Fibroblast of lung (primary cell): ENCODE measurements around the gene SYNE1. TPM values are rescaled to one million over a fixed set of nuclear protein-coding genes. Genes with fewer than 3 reads are reported as not detected.

Source experiments
- DNase-seq, 2 donors: peaks; one replicate each; pipeline versions ENCODE4 v3.0.0 to v3.0.0-alpha.2; 2010; ENCODE audit warnings: low read depth in 2 of 2
- H2AFZ ChIP-seq: 2 replicates; pipeline ENCODE4 v1.5.1; 2012; ENCODE audit warnings: low read length, control low read depth, inconsistent platforms
- H3K27ac ChIP-seq: 2 replicates; pipeline ENCODE4 v1.5.1; 2011; ENCODE audit warnings: low read length, control low read depth; ENCODE audit not compliant: insufficient read depth
- H3K27me3 ChIP-seq: 2 replicates; pipeline ENCODE4 v1.5.1; 2011; ENCODE audit warnings: mild to moderate bottlenecking, low read length; ENCODE audit not compliant: control insufficient read depth, insufficient read depth
- H3K36me3 ChIP-seq: 2 replicates; pipeline ENCODE4 v1.5.1; 2011; ENCODE audit warnings: low read length; ENCODE audit not compliant: control insufficient read depth, insufficient read depth
- H3K4me1 ChIP-seq: 2 replicates; pipeline ENCODE4 v1.5.1; 2011; ENCODE audit warnings: low read length; ENCODE audit not compliant: control insufficient read depth, insufficient read depth; ENCODE audit errors: extremely low read depth
- H3K4me2 ChIP-seq: 2 replicates; pipeline ENCODE4 v1.5.1; 2011; ENCODE audit warnings: low read length, control low read depth; ENCODE audit not compliant: insufficient read depth; ENCODE audit errors: extremely low read depth
- H3K4me3 ChIP-seq, 4 experiments: fragments of 200-600 bp in 1 of 4; sonication (generic) in 1 of 4; replicated peaks in 1 of 4; 2 replicates each; pipeline ENCODE4 v1.5.1; 2011 to 2016; ENCODE audit warnings: low read length in 4 of 4, low read depth in 3 of 4, mild to moderate bottlenecking in 3 of 4, control low read depth in 2 of 4, inconsistent platforms in 1 of 4, mixed read lengths in 1 of 4; ENCODE audit not compliant: insufficient read depth in 1 of 4; ENCODE audit errors: control extremely low read depth in 1 of 4
- H3K79me2 ChIP-seq: 2 replicates; pipeline ENCODE4 v1.5.1; 2012; ENCODE audit warnings: mild to moderate bottlenecking, low read length, inconsistent platforms; ENCODE audit not compliant: control insufficient read depth, insufficient read depth
- H3K9ac ChIP-seq: 2 replicates; pipeline ENCODE4 v1.5.1; 2011; ENCODE audit warnings: mild to moderate bottlenecking, low read length, control low read depth; ENCODE audit not compliant: insufficient read depth
- H3K9me3 ChIP-seq: 2 replicates; pipeline ENCODE4 v1.5.1; 2012; ENCODE audit warnings: low read depth, low read length; ENCODE audit not compliant: control insufficient read depth, insufficient read depth
- H4K20me1 ChIP-seq: 2 replicates; pipeline ENCODE4 v1.5.1; 2011; ENCODE audit warnings: low read length; ENCODE audit not compliant: control insufficient read depth, insufficient read depth; ENCODE audit errors: extremely low read depth
- CTCF ChIP-seq, 2 donors: IDR thresholded peaks in 1 of 2; conservative IDR thresholded peaks in 1 of 2; 1 replicate in 1 of 2; 2 replicates in 1 of 2; pipeline ENCODE4 v1.5.1; 2011 to 2012; ENCODE audit warnings: low read length in 2 of 2, control low read depth in 1 of 2, inconsistent platforms in 1 of 2, low read depth in 1 of 2, mild to moderate bottlenecking in 1 of 2
- EZH2 ChIP-seq: IDR thresholded peaks from 2 replicates; pipeline ENCODE4 v1.5.1; 2012; ENCODE audit warnings: low read length, control low read depth, mild to moderate bottlenecking; ENCODE audit errors: missing control alignments
- polyA plus RNA-seq, 2 donors: library from polyadenylated mRNA; depleted of rRNA in 1 of 2; stranded (reverse) in 1 of 2; unstranded in 1 of 2; fragments of >200 nt; gene quantifications; 2 replicates each; pipeline ENCODE4 v1.2.1, GENCODE V29; 2011 to 2012; ENCODE audit warnings: missing spikeins in 1 of 2
- total RNA-seq: library from RNA; depleted of rRNA; stranded (reverse); fragments of >200 nt; gene quantifications from 2 replicates; pipeline ENCODE4 v1.2.1, GENCODE V29; 2014

Gene SYNE1
- total and polyA plus RNA-seq, 2 donors (not counting 1 experiment from before 2014, with no cell fraction given), result 21.7 to 219 TPM

GRCh38 chr6:152129691-152130151 is 507.4 kb downstream of the SYNE1 start:
- Histone ChIP-seq H3K4me1 (no peaks in the 10 kb centered on the region), H3K9me3 (no peaks in the 10 kb centered on the region), H3K9ac (no peak overlapping the region), H3K36me3 (no peaks in the 10 kb centered on the region), H3K4me2 (peak overlapping the region; percentile 56), H3K27ac (peak overlapping the region; percentile 50), H3K79me2 (no peaks in the 10 kb centered on the region), H2AFZ (peak overlapping the region; percentile 72), H3K27me3 (no peaks in the 10 kb centered on the region), H4K20me1 (no peaks in the 10 kb centered on the region), H3K4me3 (peak overlapping the region; percentile 13 to 56 (median 24))
- TF ChIP-seq CTCF (conservative IDR thresholded peaks at IDR 0.05 in 1 of 2, IDR thresholded peaks at IDR 0.05 in 1 of 2; ENCODE audit: low read depth in 1 of 2, low read length in 2 of 2), result no peak
- TF ChIP-seq EZH2, result no peak
- peak in 1 of 2 donors; percentile 71 for DNase-seq

- TF ChIP-seq EZH2, result no peak
- TF ChIP-seq CTCF (conservative IDR thresholded peaks at IDR 0.05 in 1 of 2, IDR thresholded peaks at IDR 0.05 in 1 of 2; ENCODE audit: low read depth in 1 of 2, low read length in 2 of 2), result no peak
- Histone ChIP-seq H3K4me3 (no peak overlapping the region), H2AFZ (no peak overlapping the region), H3K27ac (no peak overlapping the region), H3K36me3 (no peaks in the 10 kb centered on the region), H4K20me1 (no peaks in the 10 kb centered on the region), H3K4me2 (no peak overlapping the region), H3K9ac (no peak overlapping the region), H3K9me3 (no peaks in the 10 kb centered on the region), H3K4me1 (no peaks in the 10 kb centered on the region), H3K79me2 (no peaks in the 10 kb centered on the region), H3K27me3 (no peaks in the 10 kb centered on the region)
- DNase-seq, result peak in 1 of 2 donors; percentile 10
Observed at GRCh38 chr6:152127432-152128165, 509.6 kb downstream of the SYNE1 start.

DNA sequence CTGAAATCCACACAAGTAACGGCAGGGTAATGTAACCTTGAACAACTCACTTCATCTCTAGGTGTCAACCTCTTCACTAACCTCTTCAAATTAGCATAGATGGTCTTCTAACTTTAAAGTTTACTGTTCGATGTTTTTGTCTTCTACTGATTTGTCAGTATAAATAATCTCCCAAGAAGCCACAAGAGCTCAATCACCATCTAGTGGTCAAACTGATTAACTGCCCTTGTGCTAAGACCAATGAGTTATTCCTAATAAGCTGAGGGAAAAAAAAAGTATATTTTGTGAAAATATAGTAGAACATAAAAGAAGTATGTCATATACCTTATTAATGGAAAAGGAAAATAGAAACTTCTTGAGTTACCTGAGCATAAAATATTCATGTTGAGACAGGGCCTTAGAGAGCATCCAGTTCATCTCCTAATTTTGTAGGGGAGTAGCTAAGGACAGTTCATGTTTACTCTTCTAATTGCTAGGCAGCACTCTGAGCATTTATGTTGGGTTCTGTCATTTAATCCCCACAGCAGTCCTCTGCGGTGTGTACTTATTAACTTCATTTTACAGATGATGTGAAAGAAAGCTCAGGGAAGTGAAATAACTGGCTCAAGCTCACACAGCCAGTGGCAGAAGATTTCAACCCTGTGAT is 512.6 kb downstream of the SYNE1 start:
- Histone ChIP-seq H3K79me2 (no peaks in the 10 kb centered on the region), H3K4me2 (no peak overlapping the region), H3K27me3 (no peaks in the 10 kb centered on the region), H3K9me3 (no peaks in the 10 kb centered on the region), H3K36me3 (peaks cover 1% of the 10 kb centered on the region), H3K9ac (no peak overlapping the region), H3K27ac (no peak overlapping the region), H2AFZ (no peak overlapping the region), H3K4me1 (no peaks in the 10 kb centered on the region), H3K4me3 (no peak overlapping the region), H4K20me1 (no peaks in the 10 kb centered on the region)
- peak; percentile 58 to 84 for DNase-seq
- TF ChIP-seq EZH2 (no peak), CTCF (conservative IDR thresholded peaks at IDR 0.05 in 1 of 2, IDR thresholded peaks at IDR 0.05 in 1 of 2; ENCODE audit: low read depth in 1 of 2, low read length in 2 of 2) (peak; percentile 81 to 86)
